GM12864 (cell line): Measurements from ENCODE around the gene SUMO3.

Experiments used
- DNase-seq: peaks from one replicate; pipeline ENCODE4 v3.0.0-alpha.2; 2011; ENCODE audit warnings: low read depth
- H3K4me3 ChIP-seq: 2 replicates; pipeline ENCODE4 v1.5.1; 2011; ENCODE audit warnings: mild to moderate bottlenecking, low read depth, low read length, control low read depth
- TF ChIP-seq, protein P1 (sequence below): IDR thresholded peaks from 2 replicates; pipeline ENCODE4 v1.5.1; 2011; ENCODE audit warnings: low read depth, mild to moderate bottlenecking, moderate library complexity, low read length, control low read depth, inconsistent platforms; ENCODE audit errors: missing control alignments

SUMO3 gene

DNA sequence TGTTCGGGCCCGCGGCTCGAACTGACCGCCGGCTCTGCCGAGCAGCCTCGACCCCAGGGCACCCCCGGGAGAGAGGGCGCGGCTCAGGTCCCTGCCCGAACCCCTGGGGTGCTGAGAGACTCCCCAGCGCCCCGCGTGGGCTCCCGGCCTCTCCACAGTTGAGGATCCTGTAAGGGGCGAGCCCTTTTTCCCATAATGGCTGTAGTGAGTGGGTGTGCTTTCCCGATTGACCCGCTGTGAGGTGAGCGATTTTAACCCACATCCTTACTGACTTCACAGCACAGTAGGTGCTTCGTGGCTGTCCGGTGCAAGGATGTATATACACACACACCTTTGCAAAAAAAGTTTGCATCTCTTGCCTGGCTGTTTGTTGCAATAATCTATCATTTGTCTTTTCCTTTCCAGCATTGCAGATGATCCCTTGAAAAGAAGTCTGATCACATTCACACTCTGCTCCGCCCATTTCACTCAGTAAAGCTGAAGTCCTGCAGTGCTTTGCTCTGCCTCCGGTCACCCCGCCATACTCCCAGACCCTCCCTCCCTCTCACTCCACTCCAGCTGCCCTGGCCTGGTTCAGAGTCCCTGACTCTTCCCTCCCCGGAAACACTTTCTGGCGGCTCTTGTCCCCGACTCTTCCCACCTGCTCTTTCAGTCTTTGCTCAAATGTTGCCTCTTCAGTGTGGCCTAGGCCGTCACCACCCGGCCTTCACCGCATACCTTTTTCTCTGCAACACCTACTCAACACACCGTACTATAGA, 15.3 kb downstream of the SUMO3 start:
- TF ChIP-seq, protein P1, sequence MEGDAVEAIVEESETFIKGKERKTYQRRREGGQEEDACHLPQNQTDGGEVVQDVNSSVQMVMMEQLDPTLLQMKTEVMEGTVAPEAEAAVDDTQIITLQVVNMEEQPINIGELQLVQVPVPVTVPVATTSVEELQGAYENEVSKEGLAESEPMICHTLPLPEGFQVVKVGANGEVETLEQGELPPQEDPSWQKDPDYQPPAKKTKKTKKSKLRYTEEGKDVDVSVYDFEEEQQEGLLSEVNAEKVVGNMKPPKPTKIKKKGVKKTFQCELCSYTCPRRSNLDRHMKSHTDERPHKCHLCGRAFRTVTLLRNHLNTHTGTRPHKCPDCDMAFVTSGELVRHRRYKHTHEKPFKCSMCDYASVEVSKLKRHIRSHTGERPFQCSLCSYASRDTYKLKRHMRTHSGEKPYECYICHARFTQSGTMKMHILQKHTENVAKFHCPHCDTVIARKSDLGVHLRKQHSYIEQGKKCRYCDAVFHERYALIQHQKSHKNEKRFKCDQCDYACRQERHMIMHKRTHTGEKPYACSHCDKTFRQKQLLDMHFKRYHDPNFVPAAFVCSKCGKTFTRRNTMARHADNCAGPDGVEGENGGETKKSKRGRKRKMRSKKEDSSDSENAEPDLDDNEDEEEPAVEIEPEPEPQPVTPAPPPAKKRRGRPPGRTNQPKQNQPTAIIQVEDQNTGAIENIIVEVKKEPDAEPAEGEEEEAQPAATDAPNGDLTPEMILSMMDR: no peak
- H3K4me3 ChIP-seq: peak overlapping the region; percentile 96
- no peak for DNase-seq

DNA sequence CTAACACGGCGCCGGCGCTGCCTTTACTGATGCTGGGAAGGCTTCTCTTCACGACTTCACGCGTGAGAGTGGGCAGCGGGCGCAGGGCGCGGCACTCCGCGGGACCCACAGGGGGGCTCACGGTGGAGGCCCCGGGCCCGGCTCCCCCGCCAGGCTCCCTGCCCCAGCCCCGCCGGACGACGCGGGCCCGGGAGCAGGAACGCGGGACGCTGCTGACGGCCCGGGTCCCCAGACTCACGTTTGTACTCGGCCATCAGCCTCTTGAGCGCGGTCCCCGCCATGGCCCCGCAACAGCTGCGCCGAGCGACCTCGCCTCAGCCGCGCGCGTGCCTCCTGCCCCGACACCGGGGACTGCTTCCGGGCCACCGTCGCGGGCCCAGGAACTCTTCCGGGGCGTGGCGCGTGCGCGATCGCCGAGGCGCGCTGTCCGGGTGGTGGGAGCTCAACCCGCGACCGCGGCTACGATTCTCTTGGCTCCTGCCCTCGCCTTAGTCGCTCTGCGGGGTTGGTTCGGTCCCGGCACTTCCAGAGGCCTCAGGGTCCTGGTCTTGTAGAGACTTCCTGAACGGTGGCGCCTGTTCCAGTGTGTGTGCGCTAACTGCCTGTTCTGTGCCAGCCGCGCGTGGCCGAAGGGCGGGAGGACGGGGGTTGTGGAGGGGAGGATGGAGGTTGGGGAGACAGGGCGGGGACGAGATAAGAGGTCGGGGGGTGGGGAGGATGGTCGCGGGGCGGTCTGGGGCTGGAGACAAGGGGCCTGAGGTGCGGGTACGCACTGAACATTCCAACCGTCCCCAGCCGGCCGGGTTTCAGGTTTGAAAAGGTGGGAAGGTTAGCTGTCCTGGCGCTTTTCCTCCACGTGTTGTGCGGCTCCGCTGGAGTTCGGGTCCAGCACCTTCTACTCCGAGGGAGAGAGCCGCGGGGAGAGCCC, 16.1 kb downstream of the SUMO3 start, which contains the start of gene UBE2G2:
TSS of gene UBE2G2 (minus strand) at position 353 of the 928 bp plus-strand sequence. CDS start at position 281, 72 bp downstream.
- DNase-seq: peak; percentile 26
- H3K4me3 ChIP-seq: peak within 1 kb of the TSS; percentile 96
- TF ChIP-seq, protein P1: no peak

DNA sequence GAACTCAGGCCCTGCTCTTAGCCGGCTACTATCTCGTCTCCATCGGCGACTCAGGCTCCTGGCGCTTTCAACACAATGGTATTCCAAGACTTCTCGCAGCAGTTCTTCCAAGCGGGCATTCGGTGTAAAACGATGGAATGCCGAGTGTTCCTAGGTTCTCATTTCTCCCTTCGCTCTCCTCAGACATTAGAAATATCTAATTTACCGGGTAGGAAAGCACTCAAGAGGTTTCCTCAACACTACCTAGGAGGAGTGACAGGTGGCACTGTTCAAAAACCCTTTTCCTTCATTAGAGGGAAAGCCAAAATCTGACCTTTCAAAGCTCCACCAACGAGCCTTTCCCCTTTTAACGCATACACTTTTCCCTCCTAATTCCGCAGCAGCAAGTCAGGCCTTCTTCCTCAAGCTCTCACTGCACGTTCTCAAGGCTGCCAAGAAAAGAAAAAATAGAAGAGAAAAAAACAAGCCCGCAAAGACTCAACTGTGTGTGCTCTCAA, 16.8 kb downstream of the SUMO3 start:
- TF ChIP-seq, protein P1: peak; percentile 67
- peak overlapping the region; percentile 96 for H3K4me3 ChIP-seq
- no peak for DNase-seq

DNA sequence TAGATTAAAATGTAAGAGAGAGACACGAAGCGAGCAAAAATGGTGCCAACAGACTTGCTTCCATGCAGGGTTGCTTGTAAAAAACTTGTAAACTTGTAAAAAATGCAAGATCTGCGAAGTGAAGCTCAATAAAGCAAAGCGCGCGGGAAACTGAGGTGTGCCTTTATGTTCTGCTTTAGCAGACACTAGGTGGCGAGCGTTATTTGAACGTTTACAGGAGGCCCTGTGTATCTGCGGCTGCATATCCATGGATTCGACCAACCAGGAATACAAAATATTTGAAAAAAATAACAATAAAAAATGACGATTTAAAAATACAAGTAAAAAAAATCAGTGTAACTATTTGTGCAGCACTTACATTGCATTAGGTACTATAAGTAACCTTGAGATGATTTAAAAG, 17.8 kb downstream of the SUMO3 start:
- TF ChIP-seq, protein P1: peak; percentile 23
- DNase-seq: no peak
- H3K4me3 ChIP-seq: peak overlapping the region; percentile 96

DNA sequence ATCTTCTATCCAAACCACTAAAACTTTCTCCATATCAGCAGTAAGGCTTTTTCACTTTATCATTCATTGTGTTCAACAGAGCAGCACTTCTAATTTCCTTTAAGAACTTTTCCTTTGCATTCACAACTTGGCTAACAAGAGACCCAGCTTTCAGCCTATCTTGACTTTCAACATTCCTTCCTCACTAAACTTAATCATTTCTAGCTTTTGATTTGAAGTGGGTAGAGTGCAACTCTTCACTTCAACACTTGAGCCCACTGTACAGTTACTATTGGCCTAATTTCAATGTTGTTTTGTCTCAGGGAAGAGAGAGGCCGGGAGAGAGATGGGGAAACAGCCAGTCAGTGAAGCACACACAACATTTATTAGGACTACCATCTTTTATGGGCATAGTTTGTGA, 18.2 kb downstream of the SUMO3 start:
- H3K4me3 ChIP-seq: no peak overlapping the region; the same call in 1 of the 2 replicates
- no peak for DNase-seq
- TF ChIP-seq, protein P1: no peak

DNA sequence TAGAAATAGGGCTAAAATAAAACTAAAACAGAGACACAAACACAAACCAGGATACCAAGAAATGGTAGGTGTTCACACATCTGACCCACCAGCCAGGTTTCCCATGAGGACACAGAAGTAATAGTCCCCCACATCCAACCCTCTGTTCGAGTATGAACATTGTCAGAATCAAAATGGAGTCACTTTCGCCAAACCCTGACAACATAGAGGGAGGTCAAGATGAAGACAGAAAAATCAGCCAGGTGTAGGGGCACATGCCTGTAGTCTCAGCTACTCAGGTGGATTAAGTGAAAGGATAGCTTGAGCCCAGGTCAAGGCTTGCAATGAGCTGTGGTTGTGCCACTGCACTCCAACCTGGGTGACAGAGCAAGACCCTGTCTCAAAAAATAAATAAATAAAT, 20.1 kb downstream of the SUMO3 start:
- no peak for DNase-seq
- TF ChIP-seq, protein P1: no peak
- no peak overlapping the region for H3K4me3 ChIP-seq
